ENCODE measurements around the gene LDLRAD2. TPM values are rescaled to one million over a fixed set of nuclear protein-coding genes. Genes with fewer than 3 reads are reported as not detected.

LDLRAD2 gene
- total RNA-seq, 1 experiment from 2014 or later: 1.0 TPM

- H3K4me1 Mint-ChIP-seq: peaks cover 17 to 30% of the 10 kb centered on the region in 2 experiments
- H3K27me3 ChIP-seq (ENCODE audit: insufficient read depth, low read length): no peaks in the 10 kb centered on the region
- H2BK12ac ChIP-seq (ENCODE audit: insufficient read length, low read depth, low read length): no peak overlapping the region
- peaks cover 23 to 55% (median 39%) of the 10 kb centered on the region in 3 experiments for H3K36me3 Mint-ChIP-seq (ENCODE audit: insufficient read depth in 1 of 3, low read depth in 3 of 3)
- no peak overlapping the region for H3K23ac ChIP-seq (ENCODE audit: insufficient read length, low read depth, low read length)
- H4K20me1 ChIP-seq (ENCODE audit: control insufficient read depth, insufficient read depth, insufficient read length): peaks cover 2% of the 10 kb centered on the region
- no peak overlapping the region for H3K18ac ChIP-seq (ENCODE audit: insufficient read length, low read depth, low read length)
- H3K79me2 ChIP-seq (ENCODE audit: insufficient read depth, low read length): no peaks in the 10 kb centered on the region
- no peak overlapping the region for H2AK5ac ChIP-seq (ENCODE audit: insufficient read length, low read length)
- no peak overlapping the region for H2BK120ac ChIP-seq (ENCODE audit: low read depth, low read length, poor library complexity, severe bottlenecking)
- H3K27ac Mint-ChIP-seq: peak overlapping the region in 2 of 3 experiments; percentile 65 to 73; a peak in 3 of 7 replicates
- H3K9me3 ChIP-seq (ENCODE audit: control insufficient read depth, low read depth, low read length): no peaks in the 10 kb centered on the region
- no peak overlapping the region for H4K5ac ChIP-seq (ENCODE audit: insufficient read length, low read depth, low read length)
- H3K27me3 Mint-ChIP-seq (ENCODE audit: low read depth): no peaks in the 10 kb centered on the region
- no peak for DNase-seq
- H2BK20ac ChIP-seq (ENCODE audit: low read depth, low read length, poor library complexity, severe bottlenecking): no peak overlapping the region
- H3K23me2 ChIP-seq (ENCODE audit: insufficient read length, low read depth, low read length, poor library complexity, severe bottlenecking): no peaks in the 10 kb centered on the region
- no peak overlapping the region for H3T11ph ChIP-seq (ENCODE audit: low read length)
- WGBS (ENCODE audit: extremely low coverage, insufficient read length, low lambda C conversion rate): no CpG with 5 or more reads among the region's 12 CpGs
- H3K4me2 ChIP-seq (ENCODE audit: insufficient read depth, insufficient read length, low read length): no peak overlapping the region
- H3K56ac ChIP-seq (ENCODE audit: insufficient read length, low read depth, low read length): no peak overlapping the region
- H3K14ac ChIP-seq (ENCODE audit: insufficient read depth, low read length): no peak overlapping the region
- H3K4me1 ChIP-seq (ENCODE audit: insufficient read depth, low read length): peaks cover 7% of the 10 kb centered on the region; the same call in 1 of the 2 replicates
- H3K9ac ChIP-seq (ENCODE audit: extremely low read depth, insufficient read length, low read length): no peak overlapping the region
- H3K4ac ChIP-seq (ENCODE audit: low read depth, low read length): no peak overlapping the region
- no peak overlapping the region for H2AFZ ChIP-seq (ENCODE audit: low read length)
- no peak overlapping the region for H4K91ac ChIP-seq (ENCODE audit: insufficient read length, low read depth, low read length)
- H3K9me3 Mint-ChIP-seq: no peaks in the 10 kb centered on the region
- H3K79me1 ChIP-seq (ENCODE audit: insufficient read depth, low read depth, low read length, poor library complexity, severe bottlenecking): no peaks in the 10 kb centered on the region
- H4K8ac ChIP-seq (replicated peaks; ENCODE audit: insufficient read length, low read depth, low read length): no peak overlapping the region
- no peak overlapping the region for H2BK15ac ChIP-seq (ENCODE audit: low read depth, low read length)
- no peak overlapping the region for H3K4me3 Mint-ChIP-seq
- TF ChIP-seq, protein P1, sequence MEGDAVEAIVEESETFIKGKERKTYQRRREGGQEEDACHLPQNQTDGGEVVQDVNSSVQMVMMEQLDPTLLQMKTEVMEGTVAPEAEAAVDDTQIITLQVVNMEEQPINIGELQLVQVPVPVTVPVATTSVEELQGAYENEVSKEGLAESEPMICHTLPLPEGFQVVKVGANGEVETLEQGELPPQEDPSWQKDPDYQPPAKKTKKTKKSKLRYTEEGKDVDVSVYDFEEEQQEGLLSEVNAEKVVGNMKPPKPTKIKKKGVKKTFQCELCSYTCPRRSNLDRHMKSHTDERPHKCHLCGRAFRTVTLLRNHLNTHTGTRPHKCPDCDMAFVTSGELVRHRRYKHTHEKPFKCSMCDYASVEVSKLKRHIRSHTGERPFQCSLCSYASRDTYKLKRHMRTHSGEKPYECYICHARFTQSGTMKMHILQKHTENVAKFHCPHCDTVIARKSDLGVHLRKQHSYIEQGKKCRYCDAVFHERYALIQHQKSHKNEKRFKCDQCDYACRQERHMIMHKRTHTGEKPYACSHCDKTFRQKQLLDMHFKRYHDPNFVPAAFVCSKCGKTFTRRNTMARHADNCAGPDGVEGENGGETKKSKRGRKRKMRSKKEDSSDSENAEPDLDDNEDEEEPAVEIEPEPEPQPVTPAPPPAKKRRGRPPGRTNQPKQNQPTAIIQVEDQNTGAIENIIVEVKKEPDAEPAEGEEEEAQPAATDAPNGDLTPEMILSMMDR (conservative IDR thresholded peaks at IDR 0.05): no peak
- no peak overlapping the region for H3K27ac ChIP-seq (ENCODE audit: insufficient read length, low read depth, low read length)
- H2BK5ac ChIP-seq (ENCODE audit: insufficient read length, low read length): no peak overlapping the region
These were observed 56.9 kb downstream of the LDLRAD2 start for GRCh38 chr1:21868941-21869454.
